Vagina (tissue), 2 donors: Measurements from ENCODE around the gene ANO6.

ENCODE experiments used
- CTCF ChIP-seq, 3 experiments: fragments of 450-650 bp in 2 of 3; fragments of 200-600 bp in 1 of 3; sonication (generic) in 1 of 3; IDR thresholded peaks; one replicate each; pipeline ENCODE4 v1.5.1; 2017 to 2019; ENCODE audit warnings: antibody characterized with exemption in 3 of 3, mild to moderate bottlenecking in 2 of 3, moderate library complexity in 2 of 3
- POLR2A ChIP-seq, 2 donors: fragments of 450-650 bp; IDR thresholded peaks; one replicate each; pipeline ENCODE4 v1.6.1; 2017; ENCODE audit warnings: antibody characterized with exemption in 2 of 2, mild to moderate bottlenecking in 2 of 2, moderate library complexity in 2 of 2
- POLR2AphosphoS5 ChIP-seq, 2 donors: sonication (generic); formaldehyde crosslinking; IDR thresholded peaks; one replicate each; pipeline ENCODE4 v1.9.0; 2017; ENCODE audit warnings: antibody characterized with exemption in 2 of 2, mild to moderate bottlenecking in 2 of 2, low read depth in 1 of 2; ENCODE audit not compliant: insufficient read depth in 1 of 2

DNA sequence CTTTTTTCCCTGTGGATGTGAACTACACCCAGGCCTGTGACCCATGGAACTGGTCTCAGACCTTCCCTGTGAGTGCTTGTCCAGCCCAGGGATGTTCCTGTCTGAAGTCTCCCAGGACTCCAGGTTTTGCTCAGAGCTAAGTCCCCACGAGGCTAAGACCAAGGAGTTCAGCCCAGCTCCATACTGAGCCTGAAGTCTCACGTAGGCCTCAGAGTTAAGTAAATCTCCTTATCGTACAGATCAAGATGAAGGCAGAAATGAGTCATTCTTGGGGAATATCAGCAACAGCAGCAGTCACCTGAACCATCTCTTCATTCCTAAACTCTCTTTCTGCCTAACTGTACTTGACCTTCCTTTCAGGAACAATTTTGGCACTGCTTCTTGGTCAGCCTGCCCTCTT lies 139.8 kb downstream of the ANO6 start:
- TF ChIP-seq POLR2A (IDR thresholded peaks at IDR 0.05): no peak
- TF ChIP-seq CTCF (IDR thresholded peaks at IDR 0.05): no peak
- TF ChIP-seq POLR2AphosphoS5 (IDR thresholded peaks at IDR 0.05; ENCODE audit: insufficient read depth in 1 of 2, low read depth in 1 of 2): no peak
